Measurements from ENCODE around the gene SLC13A3.

Gene SLC13A3

GRCh38 chr20:46631874-46632446, 19.3 kb downstream of the SLC13A3 start:
- FAIRE-seq: no peak

- no peak for FAIRE-seq
Observed at GRCh38 chr20:46631212-46631869, 19.9 kb downstream of the SLC13A3 start.

- FAIRE-seq: no peak
Observed at GRCh38 chr20:46630306-46630705, 21.0 kb downstream of the SLC13A3 start.

GRCh38 chr20:46629341-46629740, 21.9 kb downstream of the SLC13A3 start:
- FAIRE-seq: no peak

GRCh38 chr20:46627234-46627633, 24.0 kb downstream of the SLC13A3 start:
- FAIRE-seq: no peak

DNA sequence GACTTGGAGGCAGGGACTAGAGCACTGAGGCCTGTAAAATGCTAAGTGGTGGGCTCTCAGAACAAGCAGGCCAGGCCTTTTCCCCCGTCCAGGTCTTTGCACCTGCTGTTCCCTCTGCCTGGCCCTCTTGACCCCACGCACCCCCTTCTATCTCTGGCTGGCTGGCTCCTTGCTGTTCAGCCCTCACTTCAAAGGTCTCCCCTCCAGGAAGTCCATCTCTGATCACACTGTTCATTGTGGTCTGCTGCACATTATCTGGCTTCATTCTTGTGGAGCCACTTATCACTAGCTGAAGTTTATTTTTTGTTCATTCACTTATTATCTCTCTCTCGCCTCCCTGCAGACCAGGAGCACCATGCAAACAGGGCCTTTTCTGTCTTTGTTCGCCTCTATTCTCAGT, 24.5 kb downstream of the SLC13A3 start:
- no peak for FAIRE-seq

DNA sequence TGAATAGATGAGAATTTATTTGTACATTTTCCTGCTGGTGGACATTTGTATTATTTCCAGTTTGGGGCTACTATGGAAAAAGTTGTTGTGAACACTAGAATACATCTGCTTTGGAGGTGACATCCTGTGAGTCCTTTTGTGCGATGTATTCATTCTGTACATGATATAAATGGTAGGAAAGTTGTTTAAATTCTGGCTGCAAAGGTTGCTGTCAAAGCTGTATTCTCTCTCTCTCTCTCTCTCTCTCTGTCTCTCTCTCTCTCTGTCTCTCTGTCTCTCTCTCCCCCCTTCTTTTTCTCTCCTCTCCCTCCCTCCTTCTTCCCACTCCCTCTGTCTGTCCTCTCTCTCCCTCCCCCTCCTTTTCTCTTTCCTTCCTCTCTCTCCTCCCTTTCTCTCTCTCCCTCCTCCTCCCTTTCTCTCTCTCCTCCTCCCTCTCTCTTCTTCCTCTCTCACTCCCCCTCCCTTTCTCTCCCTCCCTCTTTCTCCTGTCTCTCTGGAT, 25.3 kb downstream of the SLC13A3 start:
- no peak for FAIRE-seq

DNA sequence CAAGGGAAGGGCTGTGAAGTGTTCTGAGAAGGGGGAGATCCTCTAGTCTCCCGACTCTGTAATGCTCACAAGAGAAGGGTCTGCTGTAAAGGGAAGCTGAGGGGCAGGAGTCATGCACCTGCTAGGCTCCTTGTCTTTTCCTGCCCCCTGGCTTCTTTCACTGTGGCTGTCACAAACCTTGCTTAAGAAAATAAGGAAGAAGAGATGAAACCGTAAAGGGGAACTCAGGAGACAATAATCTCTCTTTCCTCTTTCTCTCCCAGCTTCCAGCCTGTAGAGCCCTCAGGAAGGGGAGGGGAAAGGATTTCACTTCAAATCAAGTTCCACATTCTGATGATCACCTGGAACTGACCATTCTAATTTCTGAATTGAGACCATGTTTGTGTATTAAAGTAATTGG, 26.3 kb downstream of the SLC13A3 start:
- FAIRE-seq: no peak

- no peak for FAIRE-seq
Observed at GRCh38 chr20:46622165-46622564, 29.1 kb downstream of the SLC13A3 start.

GRCh38 chr20:46621492-46621891, 29.8 kb downstream of the SLC13A3 start:
- FAIRE-seq: no peak

DNA sequence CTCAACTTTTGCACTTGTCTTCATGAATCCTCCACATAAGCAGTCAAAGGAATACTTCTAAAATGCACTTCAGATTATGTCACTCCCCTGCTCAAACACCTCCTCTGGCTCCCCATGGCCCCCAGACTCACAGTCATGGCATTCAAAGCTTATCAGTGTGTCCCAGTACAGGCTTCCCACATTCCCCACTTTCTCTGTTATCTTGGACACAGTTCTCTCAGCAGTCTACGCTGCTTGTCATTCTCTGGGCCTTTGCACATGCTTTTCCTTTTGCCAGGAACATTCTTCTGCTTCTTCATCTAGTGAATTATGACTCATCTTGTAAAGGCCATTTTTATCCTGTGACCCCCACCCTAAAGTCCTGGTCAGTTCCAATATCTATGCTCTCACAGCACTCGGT, 31.8 kb downstream of the SLC13A3 start:
- no peak for FAIRE-seq

DNA sequence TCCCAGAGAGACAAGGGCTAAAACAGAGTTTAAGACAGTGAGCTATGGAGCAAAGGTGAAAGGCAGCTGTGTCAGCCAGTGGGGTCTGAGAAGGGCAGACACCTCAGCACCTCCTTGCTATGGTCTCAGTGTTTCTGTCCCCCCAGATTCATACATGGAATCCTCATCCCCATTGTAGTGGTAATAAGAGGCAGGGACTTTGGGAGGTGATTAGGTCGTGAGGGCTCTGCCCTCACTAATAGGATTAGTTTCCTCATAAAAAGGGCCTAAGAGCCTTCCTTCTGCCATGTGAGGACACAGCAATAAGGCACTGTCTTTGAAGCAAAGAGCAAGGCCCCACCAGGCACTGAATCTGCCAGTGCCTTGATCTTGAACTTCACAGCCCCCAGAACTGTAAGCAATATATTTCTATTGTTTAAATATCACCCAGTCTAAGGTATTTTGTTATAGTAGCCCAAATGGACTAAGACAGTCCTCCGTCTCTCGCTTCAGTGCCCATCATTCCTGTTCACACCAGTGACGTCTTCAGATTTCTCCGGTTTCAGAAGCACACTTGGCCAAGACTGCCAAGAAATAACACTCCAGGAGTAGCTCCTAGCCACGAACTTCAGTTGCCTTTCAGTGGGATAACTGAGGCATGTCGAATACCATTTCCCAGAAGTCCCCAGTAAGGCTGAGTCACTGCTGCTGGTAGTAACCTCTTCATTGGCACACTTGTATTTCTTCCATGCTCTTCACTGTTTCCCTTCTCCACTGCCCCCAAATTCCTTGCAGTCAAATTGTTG, 32.8 kb downstream of the SLC13A3 start:
- no peak for FAIRE-seq

- FAIRE-seq: no peak
Observed at GRCh38 chr20:46614503-46614902, 36.8 kb downstream of the SLC13A3 start.

GRCh38 chr20:46610145-46610544, 41.1 kb downstream of the SLC13A3 start:
- FAIRE-seq: no peak

DNA sequence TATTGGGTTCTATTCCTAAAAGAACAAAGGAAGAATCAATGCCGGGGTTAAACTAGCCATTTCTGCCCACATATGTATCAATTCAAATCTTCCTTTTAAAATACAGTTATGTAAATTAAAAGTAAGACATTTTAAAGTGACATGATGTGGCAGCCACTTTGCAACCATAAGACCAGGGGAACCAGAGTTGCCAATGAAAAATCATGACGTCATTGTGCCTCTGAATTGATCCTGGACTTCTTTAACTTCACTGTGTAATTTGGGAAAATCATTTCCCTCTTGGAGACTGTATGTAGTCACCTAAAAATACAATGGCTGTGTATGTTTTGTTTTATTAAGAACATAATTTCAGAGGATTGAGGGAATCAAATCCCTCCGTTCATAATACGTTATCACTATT, 42.2 kb downstream of the SLC13A3 start:
- FAIRE-seq: no peak

GRCh38 chr20:46607849-46608497, 43.3 kb downstream of the SLC13A3 start:
- FAIRE-seq: no peak

DNA sequence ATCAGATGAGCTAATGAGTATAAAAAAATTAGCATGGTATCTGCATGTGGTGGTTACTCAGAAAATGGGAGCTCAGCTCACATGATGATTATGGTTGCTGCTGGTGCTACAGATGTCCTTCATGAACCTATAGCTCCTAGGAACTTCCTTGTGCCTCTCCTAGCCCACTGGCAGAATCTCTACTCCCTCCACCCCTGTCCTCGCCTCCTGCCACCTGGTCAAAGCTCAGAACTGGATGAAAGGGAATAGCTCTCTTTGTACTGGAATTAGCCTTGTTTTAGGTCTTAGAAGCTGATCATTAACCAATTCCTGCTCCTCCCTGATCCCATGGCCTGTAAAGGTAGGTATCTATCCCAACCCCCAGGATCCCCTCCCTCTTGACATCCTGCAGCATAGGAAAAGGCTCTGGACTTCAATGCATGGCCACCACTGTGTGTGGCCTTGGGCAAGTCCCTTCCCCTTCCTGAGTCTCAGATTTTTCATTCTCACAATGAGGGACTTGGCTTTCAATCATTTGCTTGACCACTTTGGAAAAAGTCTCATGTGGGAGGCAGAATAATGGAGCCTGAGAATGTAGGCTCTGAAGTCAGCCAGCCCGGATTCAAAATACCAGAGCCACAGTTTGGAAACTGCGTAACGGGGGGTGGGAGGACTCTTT, 43.9 kb downstream of the SLC13A3 start:
- no peak for FAIRE-seq

DNA sequence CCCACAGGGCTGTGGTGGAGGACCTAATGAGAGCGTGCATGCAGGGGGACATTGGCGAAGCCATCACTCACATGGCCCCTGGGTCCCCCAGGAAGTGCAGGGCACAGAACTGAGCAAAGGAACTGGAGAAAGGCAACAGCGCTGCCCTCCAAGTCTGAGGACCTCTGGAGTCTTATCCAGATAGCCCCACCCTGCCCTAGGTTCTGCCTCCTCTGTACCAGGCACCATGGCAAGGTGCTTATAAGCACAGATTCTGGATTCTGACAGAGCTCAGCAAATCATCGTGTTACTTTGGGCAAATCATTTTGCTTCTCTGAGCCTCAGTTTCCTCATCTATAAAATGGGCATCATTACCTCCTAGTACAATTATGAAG, 44.5 kb downstream of the SLC13A3 start:
- FAIRE-seq: no peak

DNA sequence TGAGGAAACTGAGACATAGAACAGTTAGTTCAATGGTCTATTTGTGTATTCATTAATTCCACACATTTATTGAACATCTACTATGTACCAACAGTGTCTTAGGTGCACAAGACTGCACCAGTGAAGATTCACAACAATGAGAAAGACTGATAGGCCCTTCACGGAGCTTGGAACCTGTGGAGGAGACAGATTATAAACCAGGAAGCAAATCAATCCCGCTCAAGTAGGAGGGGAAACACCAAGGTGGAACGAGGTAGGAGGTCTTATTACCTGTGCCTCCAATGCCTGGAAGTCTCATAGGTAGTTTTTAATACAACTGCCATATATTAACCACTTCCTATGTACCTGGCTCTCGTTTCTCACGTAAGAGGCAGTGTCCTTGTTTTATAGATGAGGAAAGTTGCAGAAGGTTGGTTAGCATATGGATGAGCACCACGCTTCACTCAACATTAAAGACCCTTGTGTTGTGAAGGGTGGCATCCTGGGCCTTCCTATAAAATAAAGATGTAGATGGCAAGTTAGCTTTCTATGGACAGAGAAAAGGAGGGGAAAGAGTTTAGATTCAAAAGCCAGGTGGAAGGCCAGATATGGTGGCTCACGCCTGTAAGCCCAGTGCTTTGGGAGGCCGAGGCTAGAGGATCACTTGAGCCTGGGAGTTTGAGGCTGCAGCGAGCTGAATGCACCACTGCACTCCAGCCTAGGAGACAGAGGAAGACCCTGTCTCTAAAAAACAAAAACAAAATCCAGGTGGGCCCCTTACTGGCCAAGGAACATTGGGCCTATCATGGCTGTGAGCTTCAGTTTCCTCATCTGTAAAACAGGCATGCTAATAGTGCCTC, 45.1 kb downstream of the SLC13A3 start:
- no peak for FAIRE-seq

DNA sequence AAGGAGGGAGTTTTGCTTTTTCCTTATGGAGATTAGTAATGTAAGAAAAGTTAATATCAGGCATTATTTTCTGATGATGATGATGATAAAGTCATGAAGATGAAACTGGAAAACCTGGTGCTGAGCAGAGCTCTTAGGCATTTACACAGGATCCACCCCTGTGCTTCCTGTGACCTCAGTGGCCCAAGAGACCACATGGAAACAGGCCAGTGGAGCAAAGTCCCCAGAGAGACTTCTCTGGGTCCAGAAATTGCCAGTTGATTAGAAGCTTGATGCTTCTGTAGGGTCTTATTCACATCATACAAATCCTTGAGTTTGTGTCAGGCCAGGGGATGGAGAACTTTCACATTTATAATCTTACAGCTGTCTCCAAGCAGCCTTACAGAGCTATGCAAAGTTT, 46.1 kb downstream of the SLC13A3 start:
- no peak for FAIRE-seq

- no peak for FAIRE-seq
Observed at GRCh38 chr20:46604551-46605133, 46.6 kb downstream of the SLC13A3 start.

DNA sequence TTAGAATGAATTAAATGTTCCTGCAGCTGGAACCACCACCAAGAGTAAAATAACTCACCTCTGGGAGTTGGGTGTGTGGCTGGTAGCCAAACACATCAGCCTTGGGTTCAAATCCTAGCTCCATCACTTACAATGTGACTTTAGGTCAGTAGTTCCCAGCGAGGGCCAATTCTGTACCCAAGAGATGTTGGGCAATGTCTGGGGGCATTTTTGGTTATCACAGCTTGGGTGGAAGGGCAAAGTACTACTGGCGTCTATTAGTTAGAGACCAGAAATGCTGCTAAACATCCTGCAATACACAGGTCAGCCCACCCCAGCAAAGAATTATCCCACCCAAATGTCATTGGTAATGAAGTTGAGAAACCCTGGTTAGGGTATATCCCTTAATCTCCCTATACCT, 48.8 kb downstream of the SLC13A3 start:
- FAIRE-seq: no peak
